ENCODE measurements around the gene HOXD11.

The HOXD11 gene

GRCh38 chr2:176136374-176137251, 29.5 kb downstream of the HOXD11 start:
- peak; percentile 84 for DNase-seq

- no peak for DNase-seq
These were observed 30.1 kb downstream of the HOXD11 start for GRCh38 chr2:176137252-176137580.

- peak; percentile 48 for DNase-seq
These were observed 30.8 kb downstream of the HOXD11 start for GRCh38 chr2:176137906-176138305.

GRCh38 chr2:176138526-176138922, 31.4 kb downstream of the HOXD11 start:
- peak; percentile 54 for DNase-seq

GRCh38 chr2:176138923-176139660, 32.0 kb downstream of the HOXD11 start:
- DNase-seq, result peak; percentile 57

- DNase-seq, result peak; percentile 73
These were observed 32.8 kb downstream of the HOXD11 start for GRCh38 chr2:176139661-176140512.

GRCh38 chr2:176140513-176141317, 33.6 kb downstream of the HOXD11 start:
- peak; percentile 84 for DNase-seq

- no peak for DNase-seq
These were observed 35.2 kb downstream of the HOXD11 start for GRCh38 chr2:176142281-176142680.

- DNase-seq, result no peak
These were observed 38.2 kb downstream of the HOXD11 start for GRCh38 chr2:176145085-176145969.

- DNase-seq, result peak; percentile 38
These were observed 39.0 kb downstream of the HOXD11 start for GRCh38 chr2:176146101-176146500.

GRCh38 chr2:176146645-176147044, 39.6 kb downstream of the HOXD11 start:
- DNase-seq, result no peak

- no peak for DNase-seq
These were observed 40.2 kb downstream of the HOXD11 start for GRCh38 chr2:176147210-176147799.

- no peak for DNase-seq
These were observed 40.9 kb downstream of the HOXD11 start for GRCh38 chr2:176147800-176148496.

- DNase-seq, result no peak
These were observed 41.8 kb downstream of the HOXD11 start for GRCh38 chr2:176148751-176149421.

- no peak for DNase-seq
These were observed 42.4 kb downstream of the HOXD11 start for GRCh38 chr2:176149481-176149938.

GRCh38 chr2:176149939-176150583, 43.0 kb downstream of the HOXD11 start:
- DNase-seq, result no peak

- DNase-seq, result no peak
These were observed 43.7 kb downstream of the HOXD11 start for GRCh38 chr2:176150584-176151441.

All from fibroblast of skin of right quadriceps (primary cell).